Spleen (tissue), 7 donors: ENCODE results near the gene TLE1.

ENCODE experiments used
- CTCF ChIP-seq, 11 experiments: fragments of 200-600 bp in 7 of 11; fragments of 450-650 bp in 4 of 11; sonication (generic) in 4 of 11; IDR thresholded peaks in 8 of 11; conservative IDR thresholded peaks in 3 of 11; 1 replicate in 7 of 11; 2 replicates in 4 of 11; pipeline versions ENCODE4 v1.4.0 to v1.8.0; 2016 to 2021; ENCODE audit warnings: antibody characterized with exemption in 11 of 11, inconsistent platforms in 4 of 11, mild to moderate bottlenecking in 1 of 11
- POLR2AphosphoS5 ChIP-seq, 3 donors: sonication (generic); formaldehyde crosslinking; IDR thresholded peaks; one replicate each; pipeline ENCODE4 v1.5.1; 2017; ENCODE audit warnings: antibody characterized with exemption in 3 of 3
- donor health status: DM: no; HTN: no; CAD: no; lungs with moderate emphysema.
- donor health status: DM: no; HTN: no; CAD: no.
- donor health status: DM: no; HTN: no; CAD: no.

- TF ChIP-seq CTCF (IDR thresholded peaks at IDR 0.05 in 8 of 11, conservative IDR thresholded peaks at IDR 0.05 in 3 of 11) (no peak), POLR2AphosphoS5 (IDR thresholded peaks at IDR 0.05) (no peak)
Measured at GRCh38 chr9:81627481-81627880, 61.9 kb downstream of the TLE1 start.
